Keratinocyte (primary cell): ENCODE measurements around the gene SPTSSB.

Experiments
- EZH2 ChIP-seq: IDR thresholded peaks from one replicate; pipeline ENCODE4 v1.6.1; 2012; ENCODE audit warnings: inconsistent platforms, mild to moderate bottlenecking, low read length, moderate library complexity
- TF ChIP-seq, protein P1 (sequence below), 3 experiments: IDR thresholded peaks in 1 of 3; conservative IDR thresholded peaks in 1 of 3; optimal IDR thresholded peaks in 1 of 3; 2 replicates in 2 of 3; 3 replicates in 1 of 3; pipeline versions ENCODE3 to v1.5.1; 2011; ENCODE audit warnings: low read length in 3 of 3, mild to moderate bottlenecking in 3 of 3, moderate library complexity in 2 of 3, control low read depth in 1 of 3, inconsistent platforms in 1 of 3; ENCODE audit not compliant: insufficient read depth in 2 of 3; ENCODE audit errors: extremely low read depth in 1 of 3

- TF ChIP-seq, protein P1, sequence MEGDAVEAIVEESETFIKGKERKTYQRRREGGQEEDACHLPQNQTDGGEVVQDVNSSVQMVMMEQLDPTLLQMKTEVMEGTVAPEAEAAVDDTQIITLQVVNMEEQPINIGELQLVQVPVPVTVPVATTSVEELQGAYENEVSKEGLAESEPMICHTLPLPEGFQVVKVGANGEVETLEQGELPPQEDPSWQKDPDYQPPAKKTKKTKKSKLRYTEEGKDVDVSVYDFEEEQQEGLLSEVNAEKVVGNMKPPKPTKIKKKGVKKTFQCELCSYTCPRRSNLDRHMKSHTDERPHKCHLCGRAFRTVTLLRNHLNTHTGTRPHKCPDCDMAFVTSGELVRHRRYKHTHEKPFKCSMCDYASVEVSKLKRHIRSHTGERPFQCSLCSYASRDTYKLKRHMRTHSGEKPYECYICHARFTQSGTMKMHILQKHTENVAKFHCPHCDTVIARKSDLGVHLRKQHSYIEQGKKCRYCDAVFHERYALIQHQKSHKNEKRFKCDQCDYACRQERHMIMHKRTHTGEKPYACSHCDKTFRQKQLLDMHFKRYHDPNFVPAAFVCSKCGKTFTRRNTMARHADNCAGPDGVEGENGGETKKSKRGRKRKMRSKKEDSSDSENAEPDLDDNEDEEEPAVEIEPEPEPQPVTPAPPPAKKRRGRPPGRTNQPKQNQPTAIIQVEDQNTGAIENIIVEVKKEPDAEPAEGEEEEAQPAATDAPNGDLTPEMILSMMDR (optimal IDR thresholded peaks at IDR 0.05 in 1 of 3, IDR thresholded peaks at IDR 0.05 in 1 of 3, conservative IDR thresholded peaks at IDR 0.05 in 1 of 3; ENCODE audit: extremely low read depth in 1 of 3, insufficient read depth in 2 of 3, low read length in 3 of 3): no peak
- TF ChIP-seq EZH2: no peak
Measured at GRCh38 chr3:161400650-161401049, 29.3 kb upstream of the SPTSSB start.
